Large intestine (tissue), 3 donors: ENCODE data around the gene CPOX. TPM values are rescaled to one million over a fixed set of nuclear protein-coding genes. Genes with fewer than 3 reads are reported as not detected.

Experiments used
- DNase-seq, 2 donors: peaks; one replicate each; pipeline versions ENCODE4 v3.0.0 to v3.0.0-alpha.2; 2013
- H3K27ac ChIP-seq: one replicate; pipeline ENCODE4 v1.5.1; 2013; ENCODE audit warnings: low read length
- H3K27me3 ChIP-seq: 2 replicates; pipeline ENCODE4 v1.6.1; 2013; ENCODE audit warnings: low read length; ENCODE audit not compliant: control insufficient read depth, insufficient read depth
- H3K36me3 ChIP-seq: 2 replicates; pipeline ENCODE4 v1.6.1; 2013; ENCODE audit warnings: low read length; ENCODE audit not compliant: control insufficient read depth, insufficient read depth
- H3K4me1 ChIP-seq: one replicate; pipeline ENCODE4 v1.6.1; 2013; ENCODE audit warnings: low read length; ENCODE audit not compliant: control insufficient read depth, insufficient read depth
- H3K4me3 ChIP-seq: one replicate; pipeline ENCODE4 v1.5.1; 2013; ENCODE audit warnings: low read length
- H3K9me3 ChIP-seq: one replicate; pipeline ENCODE4 v1.6.1; 2013; ENCODE audit warnings: mild to moderate bottlenecking, low read depth, low read length, moderate library complexity; ENCODE audit not compliant: control insufficient read depth
- WGBS: methylation state at CpG from one replicate; pipeline ENCODE4 v1.1.5; 2013; ENCODE audit warnings: low lambda C conversion rate; ENCODE audit not compliant: insufficient coverage; 5-methylcytosine and 5-hydroxymethylcytosine counted together
- polyA plus RNA-seq: library from polyadenylated mRNA; unstranded; fragments of 120-200 nt; gene quantifications from one replicate; pipeline ENCODE4 v1.2.1, GENCODE V29; 2013

CPOX gene
- polyA plus RNA-seq, 1 donor, result 31.7 TPM

- peak overlapping the region; percentile 82 for H3K27ac ChIP-seq
- H3K27me3 ChIP-seq, result no peaks in the 10 kb centered on the region
- H3K9me3 ChIP-seq, result no peaks in the 10 kb centered on the region
- DNase-seq, result peak; percentile 52 to 82
- H3K4me1 ChIP-seq, result peaks cover 14% of the 10 kb centered on the region
- H3K4me3 ChIP-seq, result no peak overlapping the region
- WGBS, result 79% methylated on average over 2 of the region's 3 CpGs
- H3K36me3 ChIP-seq, result no peaks in the 10 kb centered on the region
Observed at GRCh38 chr3:98540346-98540745, 53.1 kb downstream of the CPOX start.

GRCh38 chr3:98536456-98537017, 56.9 kb downstream of the CPOX start:
- Histone ChIP-seq H3K27ac (no peak overlapping the region), H3K27me3 (no peaks in the 10 kb centered on the region), H3K4me1 (peaks cover 2% of the 10 kb centered on the region), H3K9me3 (no peaks in the 10 kb centered on the region), H3K36me3 (no peaks in the 10 kb centered on the region), H3K4me3 (no peak overlapping the region)
- WGBS, result no CpG with 5 or more reads among the region's 6 CpGs
- DNase-seq, result no peak

GRCh38 chr3:98534734-98535133, 58.7 kb downstream of the CPOX start:
- WGBS, result 100% methylated on average over 1 of the region's 1 CpG
- no peak for DNase-seq
- Histone ChIP-seq H3K9me3 (no peaks in the 10 kb centered on the region), H3K27me3 (no peaks in the 10 kb centered on the region), H3K27ac (no peak overlapping the region), H3K4me3 (no peak overlapping the region), H3K4me1 (peaks cover 4% of the 10 kb centered on the region), H3K36me3 (no peaks in the 10 kb centered on the region)

- 95% methylated on average over 2 of the region's 2 CpGs for WGBS
- no peaks in the 10 kb centered on the region for H3K27me3 ChIP-seq
- H3K36me3 ChIP-seq, result no peaks in the 10 kb centered on the region
- no peak overlapping the region for H3K27ac ChIP-seq
- DNase-seq, result no peak
- H3K4me1 ChIP-seq, result peaks cover 5% of the 10 kb centered on the region
- no peak overlapping the region for H3K4me3 ChIP-seq
- H3K9me3 ChIP-seq, result no peaks in the 10 kb centered on the region
Observed at GRCh38 chr3:98534168-98534567, 59.2 kb downstream of the CPOX start.

GRCh38 chr3:98532709-98533571, 60.5 kb downstream of the CPOX start:
- Histone ChIP-seq H3K4me1 (peaks cover 13% of the 10 kb centered on the region), H3K36me3 (no peaks in the 10 kb centered on the region), H3K27ac (no peak overlapping the region), H3K27me3 (no peaks in the 10 kb centered on the region), H3K9me3 (no peaks in the 10 kb centered on the region), H3K4me3 (no peak overlapping the region)
- no peak for DNase-seq
- WGBS, result 100% methylated on average over 1 of the region's 6 CpGs

GRCh38 chr3:98532275-98532637, 61.2 kb downstream of the CPOX start:
- no peaks in the 10 kb centered on the region for H3K9me3 ChIP-seq
- no CpG with 5 or more reads among the region's 5 CpGs for WGBS
- no peak overlapping the region for H3K4me3 ChIP-seq
- H3K36me3 ChIP-seq, result no peaks in the 10 kb centered on the region
- H3K4me1 ChIP-seq, result peaks cover 16% of the 10 kb centered on the region
- H3K27me3 ChIP-seq, result no peaks in the 10 kb centered on the region
- H3K27ac ChIP-seq, result no peak overlapping the region
- no peak for DNase-seq

- H3K27me3 ChIP-seq, result no peaks in the 10 kb centered on the region
- WGBS, result 83% methylated on average over 1 of the region's 7 CpGs
- H3K4me1 ChIP-seq, result peaks cover 16% of the 10 kb centered on the region
- no peaks in the 10 kb centered on the region for H3K36me3 ChIP-seq
- H3K27ac ChIP-seq, result no peak within 1 kb of the TSS
- H3K4me3 ChIP-seq, result no peak within 1 kb of the TSS
- no peaks in the 10 kb centered on the region for H3K9me3 ChIP-seq
- DNase-seq, result no peak
Observed at GRCh38 chr3:98531622-98532274, 61.7 kb downstream of the CPOX start, which contains the start of gene GPR15. Gene GPR15, plus strand, starts transcription at chr3:98531978. Its CDS starts 56 bp downstream, at chr3:98532034.

GRCh38 chr3:98530676-98531075, 62.7 kb downstream of the CPOX start:
- Histone ChIP-seq H3K27me3 (no peaks in the 10 kb centered on the region), H3K9me3 (no peaks in the 10 kb centered on the region), H3K4me1 (peaks cover 16% of the 10 kb centered on the region), H3K4me3 (no peak overlapping the region), H3K36me3 (no peaks in the 10 kb centered on the region), H3K27ac (no peak overlapping the region)
- 100% methylated on average over 1 of the region's 2 CpGs for WGBS
- no peak for DNase-seq

GRCh38 chr3:98529856-98530459, 63.5 kb downstream of the CPOX start:
- peaks cover 16% of the 10 kb centered on the region for H3K4me1 ChIP-seq
- 100% methylated on average over 1 of the region's 8 CpGs for WGBS
- H3K9me3 ChIP-seq, result no peaks in the 10 kb centered on the region
- peak overlapping the region; percentile 19 for H3K27ac ChIP-seq
- peak in 1 of 2 donors; percentile 39 for DNase-seq
- no peaks in the 10 kb centered on the region for H3K27me3 ChIP-seq
- no peaks in the 10 kb centered on the region for H3K36me3 ChIP-seq
- no peak overlapping the region for H3K4me3 ChIP-seq
